Ishikawa (cell line): Measurements from ENCODE around the gene ARHGAP29.

Experiments
- CEBPB ChIP-seq: IDR thresholded peaks from 2 replicates; pipeline ENCODE4 v1.6.1; 2012
- EGR1 ChIP-seq: IDR thresholded peaks from 2 replicates; pipeline ENCODE4 v1.6.1; 2012
- EP300 ChIP-seq: IDR thresholded peaks from 2 replicates; pipeline ENCODE4 v1.6.1; 2012; ENCODE audit warnings: borderline replicate concordance
- FOXM1 ChIP-seq: IDR thresholded peaks from 2 replicates; pipeline ENCODE4 v1.6.1; 2012; ENCODE audit warnings: low read depth, borderline replicate concordance
- RAD21 ChIP-seq: IDR thresholded peaks from 2 replicates; pipeline ENCODE4 v1.6.1; 2012; ENCODE audit warnings: low read depth
- TAF1 ChIP-seq: IDR thresholded peaks from 2 replicates; pipeline ENCODE4 v1.6.1; 2012; ENCODE audit warnings: low read depth, mild to moderate bottlenecking
- TCF12 ChIP-seq: IDR thresholded peaks from 2 replicates; pipeline ENCODE4 v1.6.1; 2012; ENCODE audit warnings: low read depth
- ZBTB7A ChIP-seq: IDR thresholded peaks from 2 replicates; pipeline ENCODE4 v1.6.1; 2012; ENCODE audit warnings: low read depth
- TF ChIP-seq, protein P1 (sequence below): IDR thresholded peaks from 2 replicates; pipeline ENCODE4 v1.6.1; 2012; ENCODE audit warnings: low read depth, mild to moderate bottlenecking
- TF ChIP-seq, protein P2 (sequence below): IDR thresholded peaks from 2 replicates; pipeline ENCODE4 v1.6.1; 2012
- TF ChIP-seq, protein P3 (sequence below): IDR thresholded peaks from 2 replicates; pipeline ENCODE4 v1.6.1; 2012

DNA sequence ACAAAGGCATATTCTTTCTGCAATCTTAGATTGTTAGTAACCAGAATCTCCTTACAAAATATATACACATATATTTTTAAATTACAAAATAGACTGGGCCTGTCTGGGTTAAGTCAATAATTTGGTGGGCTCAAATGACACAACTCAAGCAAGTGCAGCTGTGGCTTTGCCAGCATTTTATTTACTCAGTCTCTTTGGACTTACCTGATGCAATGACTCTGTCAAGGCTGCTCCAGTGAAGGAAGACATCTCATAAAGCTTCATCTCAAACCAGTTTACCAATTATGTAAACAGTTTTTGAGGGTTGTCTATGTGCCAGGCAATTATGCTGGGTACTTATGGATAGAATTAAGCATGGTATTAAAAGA lies 93.6 kb downstream of the ARHGAP29 start:
- TF ChIP-seq TAF1 (no peak), CEBPB (no peak), EP300 (no peak), TCF12 (no peak), FOXM1 (no peak), EGR1 (no peak), ZBTB7A (no peak), RAD21 (no peak)
- TF ChIP-seq, protein P1, sequence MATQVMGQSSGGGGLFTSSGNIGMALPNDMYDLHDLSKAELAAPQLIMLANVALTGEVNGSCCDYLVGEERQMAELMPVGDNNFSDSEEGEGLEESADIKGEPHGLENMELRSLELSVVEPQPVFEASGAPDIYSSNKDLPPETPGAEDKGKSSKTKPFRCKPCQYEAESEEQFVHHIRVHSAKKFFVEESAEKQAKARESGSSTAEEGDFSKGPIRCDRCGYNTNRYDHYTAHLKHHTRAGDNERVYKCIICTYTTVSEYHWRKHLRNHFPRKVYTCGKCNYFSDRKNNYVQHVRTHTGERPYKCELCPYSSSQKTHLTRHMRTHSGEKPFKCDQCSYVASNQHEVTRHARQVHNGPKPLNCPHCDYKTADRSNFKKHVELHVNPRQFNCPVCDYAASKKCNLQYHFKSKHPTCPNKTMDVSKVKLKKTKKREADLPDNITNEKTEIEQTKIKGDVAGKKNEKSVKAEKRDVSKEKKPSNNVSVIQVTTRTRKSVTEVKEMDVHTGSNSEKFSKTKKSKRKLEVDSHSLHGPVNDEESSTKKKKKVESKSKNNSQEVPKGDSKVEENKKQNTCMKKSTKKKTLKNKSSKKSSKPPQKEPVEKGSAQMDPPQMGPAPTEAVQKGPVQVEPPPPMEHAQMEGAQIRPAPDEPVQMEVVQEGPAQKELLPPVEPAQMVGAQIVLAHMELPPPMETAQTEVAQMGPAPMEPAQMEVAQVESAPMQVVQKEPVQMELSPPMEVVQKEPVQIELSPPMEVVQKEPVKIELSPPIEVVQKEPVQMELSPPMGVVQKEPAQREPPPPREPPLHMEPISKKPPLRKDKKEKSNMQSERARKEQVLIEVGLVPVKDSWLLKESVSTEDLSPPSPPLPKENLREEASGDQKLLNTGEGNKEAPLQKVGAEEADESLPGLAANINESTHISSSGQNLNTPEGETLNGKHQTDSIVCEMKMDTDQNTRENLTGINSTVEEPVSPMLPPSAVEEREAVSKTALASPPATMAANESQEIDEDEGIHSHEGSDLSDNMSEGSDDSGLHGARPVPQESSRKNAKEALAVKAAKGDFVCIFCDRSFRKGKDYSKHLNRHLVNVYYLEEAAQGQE: no peak
- TF ChIP-seq, protein P2, sequence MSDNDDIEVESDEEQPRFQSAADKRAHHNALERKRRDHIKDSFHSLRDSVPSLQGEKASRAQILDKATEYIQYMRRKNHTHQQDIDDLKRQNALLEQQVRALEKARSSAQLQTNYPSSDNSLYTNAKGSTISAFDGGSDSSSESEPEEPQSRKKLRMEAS: no peak
- TF ChIP-seq, protein P3, sequence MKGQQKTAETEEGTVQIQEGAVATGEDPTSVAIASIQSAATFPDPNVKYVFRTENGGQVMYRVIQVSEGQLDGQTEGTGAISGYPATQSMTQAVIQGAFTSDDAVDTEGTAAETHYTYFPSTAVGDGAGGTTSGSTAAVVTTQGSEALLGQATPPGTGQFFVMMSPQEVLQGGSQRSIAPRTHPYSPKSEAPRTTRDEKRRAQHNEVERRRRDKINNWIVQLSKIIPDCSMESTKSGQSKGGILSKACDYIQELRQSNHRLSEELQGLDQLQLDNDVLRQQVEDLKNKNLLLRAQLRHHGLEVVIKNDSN: no peak
